ENCODE measurements around the gene PLXNA1.

PLXNA1 gene

DNA sequence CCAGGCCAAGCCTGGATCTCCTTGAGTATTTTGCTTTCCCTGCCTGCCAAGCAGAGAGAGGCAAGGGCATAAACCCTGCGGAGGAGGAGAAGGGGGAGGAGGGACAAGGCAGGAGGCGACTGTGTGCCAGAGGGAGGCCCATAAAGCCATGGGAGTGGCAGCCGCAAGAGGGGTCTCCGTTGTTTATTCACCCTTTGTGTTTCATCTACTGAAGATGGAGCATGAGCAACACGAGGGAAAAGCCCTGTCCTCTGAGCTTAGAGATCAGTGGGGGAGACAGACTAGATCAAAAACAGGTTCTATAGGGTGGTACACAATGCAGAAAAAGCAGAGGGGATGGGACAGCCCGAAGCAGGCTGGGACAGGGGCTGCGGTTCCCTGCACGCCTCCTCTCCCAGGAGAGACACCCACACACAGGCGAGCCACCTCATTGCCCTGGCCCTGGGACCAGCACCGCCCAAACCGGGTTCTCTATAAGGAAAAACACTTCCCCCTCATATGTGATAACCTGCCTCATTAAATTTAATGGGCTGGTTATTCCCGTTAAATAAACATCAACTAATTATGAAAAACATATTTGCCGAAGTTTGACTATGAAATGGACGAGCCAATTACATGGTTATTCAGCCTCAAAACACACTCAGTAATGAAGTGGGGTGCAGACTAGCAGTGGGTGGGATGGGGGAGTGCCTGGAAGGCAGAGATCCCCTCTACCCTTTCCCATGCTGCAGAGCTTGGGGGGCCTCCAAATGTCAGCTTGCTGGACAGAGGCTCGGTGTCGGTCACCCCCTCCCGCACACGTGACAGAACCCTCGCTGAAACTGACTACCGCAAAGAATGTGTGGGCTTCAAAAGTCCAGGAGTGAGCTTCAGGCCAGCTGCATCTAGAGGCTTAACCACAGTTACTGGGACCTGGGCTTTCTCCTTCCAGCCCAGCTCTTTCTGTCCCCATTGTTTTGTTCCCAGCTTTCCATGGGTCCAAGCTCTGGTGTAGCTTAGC lies 14.2 kb upstream of the PLXNA1 start:
- no peak for DNase-seq

DNA sequence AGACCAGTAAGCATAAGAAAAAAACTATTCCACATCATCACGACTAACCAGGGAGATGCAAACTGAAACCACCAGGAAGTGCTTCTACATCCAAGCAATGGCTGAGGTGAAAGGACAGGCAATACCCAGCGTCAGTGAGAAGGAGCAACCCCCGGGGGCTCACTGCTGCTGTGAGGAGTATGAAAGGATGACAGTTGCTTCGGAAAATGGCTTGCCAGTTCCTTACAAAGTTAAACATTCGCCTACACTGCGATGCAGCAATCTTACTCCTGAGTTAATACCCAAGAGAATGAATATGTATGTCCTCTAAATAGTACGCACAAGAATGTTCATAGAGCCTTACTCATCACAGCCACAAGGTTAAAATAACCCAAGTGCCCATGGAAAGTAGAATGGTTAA lies 13.3 kb upstream of the PLXNA1 start:
- DNase-seq, result no peak

DNA sequence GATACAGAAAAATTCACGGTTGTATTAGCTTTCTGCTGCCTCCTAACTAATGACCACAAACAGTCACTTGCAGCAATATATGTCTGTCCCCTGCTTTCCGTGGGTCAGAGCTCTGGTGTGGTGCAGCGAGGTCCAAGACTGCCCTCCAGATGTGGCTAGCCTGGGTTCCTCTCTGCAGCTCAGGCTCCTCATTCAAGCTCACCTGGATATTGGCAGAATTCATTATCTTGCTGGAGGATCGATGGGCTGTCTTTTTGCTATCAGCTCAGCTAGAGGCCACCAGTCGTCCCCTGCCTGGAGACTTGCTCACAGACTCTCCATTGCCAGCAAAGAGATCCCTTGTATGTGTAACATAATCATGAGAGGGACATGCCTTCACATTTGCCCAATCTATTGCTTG lies 12.8 kb upstream of the PLXNA1 start:
- no peak for DNase-seq

GRCh38 chr3:126970921-126971320 lies 12.0 kb upstream of the PLXNA1 start:
- DNase-seq, result no peak

- DNase-seq, result no peak
Observed at GRCh38 chr3:126971891-126972351, 11.0 kb upstream of the PLXNA1 start.

DNA sequence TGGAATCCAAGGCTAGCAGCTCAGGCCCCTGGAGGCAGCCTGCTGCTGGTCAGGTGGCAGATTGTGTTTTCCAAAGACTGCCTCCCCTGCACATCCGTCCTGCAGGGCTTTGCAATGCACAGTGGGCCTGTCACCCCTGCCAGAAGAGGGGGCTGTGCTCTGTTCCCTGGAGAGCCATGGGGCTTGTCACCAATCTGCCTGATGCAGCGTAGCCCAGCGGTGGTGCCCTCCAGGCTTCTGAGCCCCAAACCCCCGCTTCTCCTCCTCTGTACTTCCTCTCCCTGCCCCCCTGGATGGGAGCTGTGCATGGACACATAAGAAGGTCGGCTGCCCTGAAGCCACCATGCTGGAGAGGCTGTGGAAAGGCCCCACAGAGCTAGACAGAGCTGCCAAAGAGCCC lies 10.0 kb upstream of the PLXNA1 start:
- DNase-seq, result no peak

DNA sequence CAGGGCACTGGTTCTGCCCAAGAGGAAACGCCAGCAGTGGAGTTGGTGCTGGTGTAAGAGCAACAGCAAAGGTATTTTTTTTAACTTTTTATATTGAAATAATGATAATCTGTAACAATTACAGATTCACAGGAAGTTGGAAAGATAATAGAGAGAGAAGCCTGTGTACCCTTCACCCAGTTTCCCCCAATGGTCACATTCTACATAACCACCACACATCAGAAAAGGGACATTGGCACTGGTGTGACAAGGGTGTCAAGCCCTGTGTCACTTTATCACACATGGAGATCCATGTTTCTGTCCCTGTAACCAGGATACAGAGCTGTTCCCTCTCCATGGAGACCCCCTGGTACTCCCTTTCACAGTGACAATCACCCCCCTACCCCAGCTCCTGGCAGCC lies 9.1 kb upstream of the PLXNA1 start:
- no peak for DNase-seq

- no peak for DNase-seq
Observed at GRCh38 chr3:126974756-126975155, 8.2 kb upstream of the PLXNA1 start.

DNA sequence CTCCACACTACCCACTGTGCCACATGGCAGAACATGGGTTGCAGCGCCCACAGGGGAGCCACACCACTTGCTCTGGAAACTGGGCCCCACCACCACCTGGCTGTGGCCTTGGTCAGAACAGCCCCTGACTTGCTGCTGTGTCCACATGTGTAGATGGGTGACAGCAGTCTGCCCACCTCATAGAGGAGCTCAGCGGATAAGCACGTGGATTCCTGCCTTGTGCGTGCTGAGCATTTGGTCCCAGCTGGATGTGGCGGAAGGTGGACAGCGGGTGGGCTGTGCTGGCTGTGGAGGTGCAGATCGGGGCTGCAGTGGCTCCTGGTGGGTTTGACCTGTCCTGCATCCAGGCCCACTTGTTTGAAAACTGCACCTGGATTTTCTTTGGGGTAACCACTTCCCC lies 6.0 kb upstream of the PLXNA1 start:
- no peak for DNase-seq

DNA sequence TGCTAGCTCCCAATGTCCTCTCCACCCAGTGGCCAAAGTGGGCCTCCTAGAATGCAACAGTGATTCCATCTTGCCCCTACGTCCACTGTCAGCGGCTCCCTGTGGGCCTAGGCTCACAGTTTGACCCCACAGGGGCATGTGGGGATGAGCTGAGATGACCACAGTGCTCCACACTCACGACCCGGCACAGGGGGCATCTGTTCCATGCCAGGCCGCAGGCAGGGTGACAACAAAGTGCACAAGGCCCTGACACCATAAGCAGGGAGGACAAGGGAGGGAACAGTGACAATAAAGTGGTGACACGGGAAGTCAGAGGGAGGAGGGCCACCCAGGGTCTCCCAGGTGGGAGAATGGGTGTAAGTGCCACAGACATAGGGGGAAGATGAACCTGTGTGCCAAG lies 5.1 kb upstream of the PLXNA1 start:
- no peak for DNase-seq

DNA sequence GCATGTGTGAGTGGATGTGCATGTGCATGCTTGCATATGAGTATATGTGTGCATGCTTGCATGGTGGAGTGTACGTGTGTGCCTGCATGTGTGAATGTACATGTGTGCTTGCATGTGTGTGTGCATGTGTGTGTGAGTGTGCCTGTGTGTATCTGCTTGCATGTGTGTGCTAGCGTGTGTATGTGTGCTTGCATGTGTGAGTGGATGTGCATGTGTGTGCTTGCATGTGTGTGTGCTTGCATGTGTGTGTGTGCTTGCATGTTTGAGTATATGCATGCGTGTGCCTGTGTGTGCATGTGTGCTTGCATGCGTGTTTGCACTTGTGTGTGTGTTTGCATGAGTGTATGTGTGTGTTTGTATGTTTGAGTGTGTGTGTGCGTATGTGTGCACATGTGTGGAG lies 4.6 kb upstream of the PLXNA1 start:
- no peak for DNase-seq

GRCh38 chr3:126979046-126979628 lies 3.8 kb upstream of the PLXNA1 start:
- DNase-seq, result no peak

GRCh38 chr3:126980266-126980811 lies 2.6 kb upstream of the PLXNA1 start:
- DNase-seq, result no peak

DNA sequence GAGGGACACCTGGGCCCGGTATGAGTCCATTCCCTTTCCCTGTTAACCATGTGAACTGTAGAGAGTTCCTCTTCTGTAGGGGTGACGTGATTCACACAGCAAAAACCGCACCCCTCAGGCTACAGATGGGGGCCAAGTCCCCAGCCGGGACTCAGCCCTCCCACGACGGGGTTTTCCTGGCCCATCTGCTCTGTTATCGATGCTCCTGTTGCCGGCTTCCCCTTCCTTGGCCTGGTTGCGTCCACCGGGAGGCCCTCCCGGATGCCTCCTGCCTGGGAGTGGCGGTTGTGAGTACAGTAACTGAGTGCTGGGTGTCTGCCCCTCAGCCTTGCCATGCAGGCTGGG lies 817 bp upstream of the PLXNA1 start:
- no peak for DNase-seq

DNA sequence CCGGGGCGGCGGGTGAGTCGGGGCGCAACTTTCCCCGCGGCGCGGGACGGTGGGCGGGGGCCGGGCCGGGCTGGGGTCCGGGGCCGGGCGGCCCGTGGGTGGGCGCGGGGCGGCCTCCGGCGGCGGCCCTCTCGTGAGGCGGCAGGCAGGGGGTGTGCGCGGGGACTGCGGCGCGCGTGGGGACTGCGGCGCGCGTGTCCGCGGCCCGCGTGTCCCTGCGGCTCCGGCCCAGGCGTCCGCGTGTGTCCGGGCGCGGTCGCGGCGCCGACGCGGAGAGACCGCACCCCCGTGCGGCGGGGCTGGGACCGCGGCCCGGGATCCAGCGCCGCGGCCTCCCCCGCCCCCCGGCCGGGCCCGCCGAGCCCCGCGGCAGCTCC lies 349 bp downstream of the PLXNA1 start:
- no peak for DNase-seq

DNA sequence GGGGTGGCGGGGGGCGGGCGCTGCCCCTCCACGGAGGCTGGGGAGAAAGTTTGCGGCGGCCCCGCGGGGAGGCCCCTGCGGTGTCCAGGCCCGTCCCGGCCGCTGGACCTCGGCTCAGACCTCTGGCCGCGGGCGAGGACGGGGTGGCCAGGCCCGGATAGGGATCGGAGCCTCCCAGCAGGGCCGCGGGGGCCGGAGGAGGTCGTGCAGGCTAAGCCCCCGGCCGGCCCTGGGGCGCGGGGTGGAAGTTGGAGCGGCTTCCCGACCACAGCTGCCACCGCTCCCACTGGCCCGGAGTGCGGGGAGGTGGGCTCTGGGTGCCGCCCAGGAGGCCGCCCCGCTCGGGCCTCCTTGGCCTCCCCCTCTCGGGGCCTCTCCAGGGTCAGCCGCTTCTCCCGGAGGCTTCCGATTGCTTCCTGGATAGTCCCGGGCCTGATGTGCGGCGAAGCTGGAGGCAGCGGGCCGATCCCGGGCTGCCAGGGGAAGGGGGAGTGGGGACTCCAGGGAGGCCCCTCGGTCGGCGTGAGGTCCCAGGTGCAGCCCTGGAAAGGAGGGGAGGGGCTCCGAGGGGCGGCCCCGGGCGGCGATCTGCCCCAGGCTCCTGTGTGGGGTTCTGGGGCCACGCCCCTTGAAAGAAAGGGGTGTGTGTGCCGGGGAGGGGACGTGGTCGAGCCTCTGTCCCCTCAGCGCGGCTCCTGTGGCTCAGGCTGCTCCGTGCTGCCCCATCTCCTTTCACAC lies 907 bp downstream of the PLXNA1 start:
- no peak for DNase-seq

GRCh38 chr3:126984391-126985131 lies 1.6 kb downstream of the PLXNA1 start:
- DNase-seq, result no peak

- no peak for DNase-seq
Observed at GRCh38 chr3:126985132-126985985, 2.4 kb downstream of the PLXNA1 start.

- no peak for DNase-seq
Observed at GRCh38 chr3:126986001-126986400, 3.1 kb downstream of the PLXNA1 start.

DNA sequence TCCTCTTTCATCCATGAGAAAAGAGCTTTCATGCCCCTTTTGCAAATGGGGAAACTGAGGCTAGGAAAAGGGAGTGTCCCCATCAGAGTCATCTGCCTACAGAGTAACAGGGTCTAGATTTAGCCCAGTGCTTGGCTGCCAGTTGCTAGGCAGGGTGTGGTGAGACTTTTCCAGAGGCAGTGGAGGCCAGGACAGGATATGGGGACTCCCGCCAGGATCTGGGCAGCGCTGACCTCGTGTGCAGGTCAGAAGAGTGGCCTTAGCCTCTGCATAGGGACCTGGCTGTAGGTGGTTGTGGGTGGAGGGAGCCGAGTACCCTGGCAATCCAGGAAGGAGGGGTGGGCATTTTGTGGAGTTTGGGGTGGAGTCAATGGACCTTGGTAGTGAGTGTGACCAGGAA lies 4.2 kb downstream of the PLXNA1 start:
- no peak for DNase-seq

DNA sequence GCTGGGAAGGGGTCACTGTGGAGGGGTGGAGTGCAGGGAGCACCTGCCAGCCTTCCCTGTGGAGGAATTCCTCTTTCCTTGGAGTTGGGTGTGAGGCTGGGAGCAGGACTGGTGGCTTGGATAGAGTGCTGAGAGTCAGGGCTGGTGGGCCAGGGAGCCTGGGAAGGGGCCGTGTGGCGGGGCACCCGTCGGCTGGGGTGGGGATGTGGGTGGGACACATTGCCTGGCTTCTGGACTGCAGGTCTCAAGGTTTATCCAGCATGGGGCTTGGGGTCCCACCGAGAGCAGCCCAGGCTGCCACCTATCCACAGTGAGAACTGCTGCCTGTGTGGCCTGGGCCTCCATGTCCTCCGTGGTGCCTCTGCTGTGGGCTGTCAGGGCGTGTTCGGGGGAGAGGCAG lies 4.7 kb downstream of the PLXNA1 start:
- DNase-seq, result no peak

Measured in amniotic stem cell (primary cell).